ENCODE measurements around the gene KRTAP4-9.

DNA sequence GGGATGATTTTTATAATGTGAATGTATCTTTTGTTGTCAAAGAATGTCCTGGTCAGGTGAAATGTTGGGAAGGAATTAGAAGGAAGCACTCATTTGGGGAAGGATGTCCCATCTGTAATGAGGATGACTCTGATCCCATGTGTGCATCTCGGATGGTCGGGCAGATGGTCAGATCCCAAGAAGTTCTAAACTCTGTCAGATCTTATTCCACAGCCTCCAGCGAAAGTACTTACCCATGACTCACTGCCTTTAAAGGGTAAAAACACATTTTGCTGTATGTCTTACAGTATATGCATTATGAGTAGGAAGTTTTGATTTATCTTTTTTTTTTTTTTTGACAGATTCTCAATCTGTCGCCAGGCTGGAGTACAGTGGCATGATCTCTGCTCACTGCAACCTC, 13.5 kb downstream of the KRTAP4-9 start:
- TF ChIP-seq EZH2phosphoT487 (IDR thresholded peaks at IDR 0.05; ENCODE audit: low read length) = no peak
- TF ChIP-seq, protein P1, sequence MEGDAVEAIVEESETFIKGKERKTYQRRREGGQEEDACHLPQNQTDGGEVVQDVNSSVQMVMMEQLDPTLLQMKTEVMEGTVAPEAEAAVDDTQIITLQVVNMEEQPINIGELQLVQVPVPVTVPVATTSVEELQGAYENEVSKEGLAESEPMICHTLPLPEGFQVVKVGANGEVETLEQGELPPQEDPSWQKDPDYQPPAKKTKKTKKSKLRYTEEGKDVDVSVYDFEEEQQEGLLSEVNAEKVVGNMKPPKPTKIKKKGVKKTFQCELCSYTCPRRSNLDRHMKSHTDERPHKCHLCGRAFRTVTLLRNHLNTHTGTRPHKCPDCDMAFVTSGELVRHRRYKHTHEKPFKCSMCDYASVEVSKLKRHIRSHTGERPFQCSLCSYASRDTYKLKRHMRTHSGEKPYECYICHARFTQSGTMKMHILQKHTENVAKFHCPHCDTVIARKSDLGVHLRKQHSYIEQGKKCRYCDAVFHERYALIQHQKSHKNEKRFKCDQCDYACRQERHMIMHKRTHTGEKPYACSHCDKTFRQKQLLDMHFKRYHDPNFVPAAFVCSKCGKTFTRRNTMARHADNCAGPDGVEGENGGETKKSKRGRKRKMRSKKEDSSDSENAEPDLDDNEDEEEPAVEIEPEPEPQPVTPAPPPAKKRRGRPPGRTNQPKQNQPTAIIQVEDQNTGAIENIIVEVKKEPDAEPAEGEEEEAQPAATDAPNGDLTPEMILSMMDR (IDR thresholded peaks at IDR 0.05; ENCODE audit: low read length) = no peak
- no peak for TF ChIP-seq EZH2 (optimal IDR thresholded peaks at IDR 0.05; ENCODE audit: low read depth, low read length)

Measured in MM.1S (cell line).